HG03280 (cell line): Measurements from ENCODE around the gene ELMOD1.
A peak's percentile ranks its signal among the peaks of the same experiment; 100 is the strongest.

ENCODE experiments used
- ATAC-seq: cut with Tn5 transposase; IDR thresholded peaks from one replicate; pipeline ENCODE4 v1.9.1; 2021; ENCODE audit warnings: mild to moderate bottlenecking, moderate library complexity; ENCODE audit not compliant: unreplicated experiment

Gene ELMOD1

GRCh38 chr11:107581147-107581546 is 9.8 kb upstream of the ELMOD1 start:
- no peak for ATAC-seq

- ATAC-seq, result no peak
Measured at GRCh38 chr11:107583629-107584195, 7.2 kb upstream of the ELMOD1 start.

GRCh38 chr11:107587306-107587979 is 3.5 kb upstream of the ELMOD1 start:
- no peak for ATAC-seq

- peak; percentile 31 for ATAC-seq
Measured at GRCh38 chr11:107591378-107592230, 657 bp downstream of the ELMOD1 start.

GRCh38 chr11:107592231-107592590 is 1.3 kb downstream of the ELMOD1 start:
- no peak for ATAC-seq

- ATAC-seq, result no peak
Measured at GRCh38 chr11:107592813-107593212, 1.9 kb downstream of the ELMOD1 start.

GRCh38 chr11:107593951-107594350 is 3.0 kb downstream of the ELMOD1 start:
- no peak for ATAC-seq

- no peak for ATAC-seq
Measured at GRCh38 chr11:107594736-107595135, 3.8 kb downstream of the ELMOD1 start.

GRCh38 chr11:107598225-107599139 is 7.5 kb downstream of the ELMOD1 start:
- peak; percentile 80 for ATAC-seq

- no peak for ATAC-seq
Measured at GRCh38 chr11:107605061-107606006, 14.4 kb downstream of the ELMOD1 start.

- no peak for ATAC-seq
Measured at GRCh38 chr11:107606141-107606540, 15.2 kb downstream of the ELMOD1 start.

GRCh38 chr11:107608809-107609208 is 17.9 kb downstream of the ELMOD1 start:
- no peak for ATAC-seq

- ATAC-seq, result no peak
Measured at GRCh38 chr11:107609400-107610218, 18.7 kb downstream of the ELMOD1 start.

- ATAC-seq, result no peak
Measured at GRCh38 chr11:107612445-107612844, 21.5 kb downstream of the ELMOD1 start.

- ATAC-seq, result no peak
Measured at GRCh38 chr11:107619926-107620325, 29.0 kb downstream of the ELMOD1 start.

- ATAC-seq, result no peak
Measured at GRCh38 chr11:107621081-107621480, 30.1 kb downstream of the ELMOD1 start.

- no peak for ATAC-seq
Measured at GRCh38 chr11:107623183-107623582, 32.2 kb downstream of the ELMOD1 start.

- ATAC-seq, result no peak
Measured at GRCh38 chr11:107624983-107625684, 34.2 kb downstream of the ELMOD1 start.

- ATAC-seq, result no peak
Measured at GRCh38 chr11:107625685-107625989, 34.7 kb downstream of the ELMOD1 start.
